Measurements from ENCODE around the gene LDLRAD4.

Gene LDLRAD4

GRCh38 chr18:13394801-13395200, 176.2 kb downstream of the LDLRAD4 start:
- DNase-seq = no peak

- no peak for DNase-seq
Measured at GRCh38 chr18:13395577-13395976, 177.0 kb downstream of the LDLRAD4 start.

- DNase-seq = no peak
Measured at GRCh38 chr18:13397504-13398163, 179.1 kb downstream of the LDLRAD4 start.

- DNase-seq = no peak
Measured at GRCh38 chr18:13398631-13399030, 180.1 kb downstream of the LDLRAD4 start.

- DNase-seq = no peak
Measured at GRCh38 chr18:13399511-13399910, 181.0 kb downstream of the LDLRAD4 start.

GRCh38 chr18:13400636-13401315, 182.2 kb downstream of the LDLRAD4 start:
- no peak for DNase-seq

- no peak for DNase-seq
Measured at GRCh38 chr18:13401404-13401803, 182.8 kb downstream of the LDLRAD4 start.

- no peak for DNase-seq
Measured at GRCh38 chr18:13401826-13402225, 183.3 kb downstream of the LDLRAD4 start.

- DNase-seq = no peak
Measured at GRCh38 chr18:13403786-13404549, 185.4 kb downstream of the LDLRAD4 start.

- DNase-seq = no peak
Measured at GRCh38 chr18:13405305-13406038, 186.9 kb downstream of the LDLRAD4 start.

- no peak for DNase-seq
Measured at GRCh38 chr18:13406049-13406615, 187.6 kb downstream of the LDLRAD4 start.

- no peak for DNase-seq
Measured at GRCh38 chr18:13406736-13407135, 188.2 kb downstream of the LDLRAD4 start.

- no peak for DNase-seq
Measured at GRCh38 chr18:13407484-13407883, 188.9 kb downstream of the LDLRAD4 start.

GRCh38 chr18:13409026-13409425, 190.5 kb downstream of the LDLRAD4 start:
- DNase-seq = no peak

GRCh38 chr18:13409997-13410396, 191.4 kb downstream of the LDLRAD4 start:
- no peak for DNase-seq

- no peak for DNase-seq
Measured at GRCh38 chr18:13410471-13410870, 191.9 kb downstream of the LDLRAD4 start.

- DNase-seq = no peak
Measured at GRCh38 chr18:13412017-13412416, 193.5 kb downstream of the LDLRAD4 start.

- no peak for DNase-seq
Measured at GRCh38 chr18:13412901-13413300, 194.3 kb downstream of the LDLRAD4 start.

GRCh38 chr18:13414102-13414501, 195.5 kb downstream of the LDLRAD4 start:
- no peak for DNase-seq

GRCh38 chr18:13414521-13414920, 196.0 kb downstream of the LDLRAD4 start:
- DNase-seq = peak; percentile 94

GRCh38 chr18:13415736-13416135, 197.2 kb downstream of the LDLRAD4 start:
- DNase-seq = no peak

GRCh38 chr18:13416208-13416607, 197.6 kb downstream of the LDLRAD4 start:
- no peak for DNase-seq

- no peak for DNase-seq
Measured at GRCh38 chr18:13416848-13417247, 198.3 kb downstream of the LDLRAD4 start.

Measured in COR-L47 (cell line).